Measurements from ENCODE around the gene BEST2.

Gene BEST2

GRCh38 chr19:12801466-12802266 lies 50.1 kb downstream of the BEST2 start, which contains the start of the genes PRDX2 and THSD8:
TSS of gene PRDX2 (minus strand) at chr19:12801800. CDS start at chr19:12801261, 539 bp downstream.
TSS of gene THSD8 (plus strand) at chr19:12802069. CDS start at chr19:12802072, 3 bp downstream.
- DNase-seq = peak in 11 of 14 donors; percentile 38 to 82 (median 59)

GRCh38 chr19:12802267-12803106 lies 50.9 kb downstream of the BEST2 start:
- DNase-seq = peak in 3 of 14 donors; percentile 18 to 77 (median 49)

- no peak for DNase-seq
These were observed 52.5 kb downstream of the BEST2 start for GRCh38 chr19:12804051-12804450.

GRCh38 chr19:12806242-12807081 lies 54.9 kb downstream of the BEST2 start, which contains the start of gene RNASEH2A:
TSS of gene RNASEH2A (plus strand) at chr19:12806584. CDS start at chr19:12806674, 90 bp downstream.
- DNase-seq = peak in 13 of 14 donors; percentile 56 to 86 (median 68)

Measured in C1 segment of cervical spinal cord (tissue), 14 donors.